Trophoblast cell (in vitro differentiated cells and primary cell): Measurements from ENCODE around the gene FAM227B.

Experiments
- DNase-seq, 2 donors: peaks; one replicate each; pipeline ENCODE4 v3.0.0-alpha.2; 2016
- H2AFZ ChIP-seq: 2 replicates; pipeline ENCODE4 v1.6.1; 2013; ENCODE audit warnings: low read length, moderate library complexity, mild to moderate bottlenecking; ENCODE audit not compliant: insufficient read depth, poor library complexity
- H2AK5ac ChIP-seq: 2 replicates; pipeline ENCODE4 v1.6.1; 2013; ENCODE audit warnings: mild to moderate bottlenecking, low read length
- H2BK120ac ChIP-seq: 2 replicates; pipeline ENCODE4 v1.6.1; 2013; ENCODE audit warnings: low read length, mild to moderate bottlenecking, moderate library complexity; ENCODE audit not compliant: insufficient read depth, poor library complexity
- H2BK12ac ChIP-seq: 2 replicates; pipeline ENCODE4 v1.6.1; 2013; ENCODE audit warnings: mild to moderate bottlenecking, low read length, moderate library complexity
- H2BK5ac ChIP-seq: 2 replicates; pipeline ENCODE4 v1.6.1; 2013; ENCODE audit warnings: low read length, low read depth, moderate library complexity, mild to moderate bottlenecking; ENCODE audit not compliant: poor library complexity
- H3K14ac ChIP-seq: 2 replicates; pipeline ENCODE4 v1.6.1; 2013; ENCODE audit warnings: mild to moderate bottlenecking, low read length
- H3K18ac ChIP-seq: 2 replicates; pipeline ENCODE4 v1.6.1; 2013; ENCODE audit warnings: mild to moderate bottlenecking, low read length
- H3K23ac ChIP-seq: 2 replicates; pipeline ENCODE4 v1.6.1; 2013; ENCODE audit warnings: low read length
- H3K27ac ChIP-seq: 2 replicates; pipeline ENCODE4 v1.5.1; 2013; ENCODE audit warnings: low read depth, mild to moderate bottlenecking, inconsistent platforms, low read length, moderate library complexity
- H3K27me3 ChIP-seq: 2 replicates; pipeline ENCODE4 v1.6.1; 2013; ENCODE audit warnings: inconsistent platforms, mild to moderate bottlenecking, low read length, moderate library complexity; ENCODE audit not compliant: insufficient read depth
- H3K36me3 ChIP-seq, 2 experiments: 1 replicate in 1 of 2; 2 replicates in 1 of 2; pipeline ENCODE4 v1.6.1; 2013; ENCODE audit warnings: low read length in 2 of 2, mild to moderate bottlenecking in 2 of 2, moderate library complexity in 1 of 2; ENCODE audit not compliant: insufficient read depth in 2 of 2, control insufficient read depth in 1 of 2
- H3K4ac ChIP-seq: 2 replicates; pipeline ENCODE4 v1.6.1; 2013; ENCODE audit warnings: low read depth, mild to moderate bottlenecking, low read length, moderate library complexity
- H3K4me1 ChIP-seq, 2 experiments: 1 replicate in 1 of 2; 2 replicates in 1 of 2; pipeline ENCODE4 v1.6.1; 2013; ENCODE audit warnings: low read length in 2 of 2, mild to moderate bottlenecking in 2 of 2, moderate library complexity in 1 of 2; ENCODE audit not compliant: insufficient read depth in 2 of 2, control insufficient read depth in 1 of 2
- H3K4me2 ChIP-seq: 2 replicates; pipeline ENCODE4 v1.6.1; 2013; ENCODE audit warnings: inconsistent platforms, mild to moderate bottlenecking, low read length, moderate library complexity
- H3K4me3 ChIP-seq: 2 replicates; pipeline ENCODE4 v1.5.1; 2013; ENCODE audit warnings: mild to moderate bottlenecking, low read depth, low read length, inconsistent platforms
- H3K79me1 ChIP-seq: one replicate; pipeline ENCODE4 v1.6.1; 2013; ENCODE audit warnings: low read length
- H3K79me2 ChIP-seq: 2 replicates; pipeline ENCODE4 v1.6.1; 2013; ENCODE audit warnings: low read length, mild to moderate bottlenecking; ENCODE audit not compliant: control insufficient read depth, insufficient read depth, poor library complexity
- H3K9ac ChIP-seq: 2 replicates; pipeline ENCODE4 v1.6.1; 2013; ENCODE audit warnings: mild to moderate bottlenecking, low read length
- H3K9me3 ChIP-seq: 2 replicates; pipeline ENCODE4 v1.6.1; 2013; ENCODE audit warnings: low read depth, mild to moderate bottlenecking, control low read depth, inconsistent platforms, low read length; ENCODE audit not compliant: insufficient read depth
- H4K12ac ChIP-seq: 2 replicates; pipeline ENCODE4 v1.6.1; 2013; ENCODE audit warnings: low read depth, mild to moderate bottlenecking, low read length, moderate library complexity
- H4K8ac ChIP-seq: 2 replicates; pipeline ENCODE4 v1.6.1; 2013; ENCODE audit warnings: low read depth, mild to moderate bottlenecking, low read length, moderate library complexity
- H4K91ac ChIP-seq: one replicate; pipeline ENCODE4 v1.6.1; 2013; ENCODE audit warnings: low read depth, mild to moderate bottlenecking, low read length, moderate library complexity
- WGBS: extraction: QIAGEN DNeasy Blood & Tissue Kit; methylation state at CpG from one replicate; pipeline ENCODE4 v1.1.7; 2013; ENCODE audit warnings: missing lambda C conversion rate; ENCODE audit not compliant: insufficient read length, insufficient coverage; ENCODE audit errors: extremely low coverage; 5-methylcytosine and 5-hydroxymethylcytosine counted together

Gene FAM227B

GRCh38 chr15:49439678-49440395 lies 180.8 kb downstream of the FAM227B start:
- no peak overlapping the region for H2AK5ac ChIP-seq
- H3K36me3 ChIP-seq = no peaks in the 10 kb centered on the region
- no peak overlapping the region for H3K14ac ChIP-seq
- H3K79me2 ChIP-seq = no peaks in the 10 kb centered on the region
- H3K4ac ChIP-seq = no peak overlapping the region
- no peaks in the 10 kb centered on the region for H3K9me3 ChIP-seq
- no peak overlapping the region for H2AFZ ChIP-seq
- no peaks in the 10 kb centered on the region for H3K79me1 ChIP-seq
- no peaks in the 10 kb centered on the region for H3K4me1 ChIP-seq
- H2BK120ac ChIP-seq = no peak overlapping the region
- no peak overlapping the region for H3K18ac ChIP-seq
- WGBS = no CpG with 5 or more reads among the region's 5 CpGs
- H3K4me3 ChIP-seq = no peak overlapping the region
- H3K9ac ChIP-seq = no peak overlapping the region
- H3K4me2 ChIP-seq = no peak overlapping the region
- H2BK5ac ChIP-seq = no peak overlapping the region
- DNase-seq = no peak
- no peak overlapping the region for H2BK12ac ChIP-seq
- no peak overlapping the region for H4K12ac ChIP-seq
- H4K91ac ChIP-seq = no peak overlapping the region
- no peak overlapping the region for H4K8ac ChIP-seq
- H3K23ac ChIP-seq = no peak overlapping the region
- H3K27me3 ChIP-seq = no peaks in the 10 kb centered on the region
- no peak overlapping the region for H3K27ac ChIP-seq

- H2BK120ac ChIP-seq = no peak overlapping the region
- WGBS = no CpG with 5 or more reads among the region's 6 CpGs
- H4K91ac ChIP-seq = no peak overlapping the region
- no peak overlapping the region for H3K4me2 ChIP-seq
- no peaks in the 10 kb centered on the region for H3K79me2 ChIP-seq
- no peak overlapping the region for H3K23ac ChIP-seq
- H3K27ac ChIP-seq = no peak overlapping the region
- H3K9ac ChIP-seq = no peak overlapping the region
- H3K4me1 ChIP-seq = no peaks in the 10 kb centered on the region
- H3K79me1 ChIP-seq = no peaks in the 10 kb centered on the region
- DNase-seq = no peak
- no peak overlapping the region for H4K12ac ChIP-seq
- no peak overlapping the region for H2AFZ ChIP-seq
- H3K4ac ChIP-seq = no peak overlapping the region
- H3K18ac ChIP-seq = no peak overlapping the region
- no peak overlapping the region for H4K8ac ChIP-seq
- H3K27me3 ChIP-seq = no peaks in the 10 kb centered on the region
- no peak overlapping the region for H3K14ac ChIP-seq
- H2BK12ac ChIP-seq = no peak overlapping the region
- no peak overlapping the region for H3K4me3 ChIP-seq
- no peaks in the 10 kb centered on the region for H3K9me3 ChIP-seq
- no peaks in the 10 kb centered on the region for H3K36me3 ChIP-seq
- no peak overlapping the region for H2BK5ac ChIP-seq
- H2AK5ac ChIP-seq = no peak overlapping the region
These were observed 181.5 kb downstream of the FAM227B start for GRCh38 chr15:49438962-49439631.

DNA sequence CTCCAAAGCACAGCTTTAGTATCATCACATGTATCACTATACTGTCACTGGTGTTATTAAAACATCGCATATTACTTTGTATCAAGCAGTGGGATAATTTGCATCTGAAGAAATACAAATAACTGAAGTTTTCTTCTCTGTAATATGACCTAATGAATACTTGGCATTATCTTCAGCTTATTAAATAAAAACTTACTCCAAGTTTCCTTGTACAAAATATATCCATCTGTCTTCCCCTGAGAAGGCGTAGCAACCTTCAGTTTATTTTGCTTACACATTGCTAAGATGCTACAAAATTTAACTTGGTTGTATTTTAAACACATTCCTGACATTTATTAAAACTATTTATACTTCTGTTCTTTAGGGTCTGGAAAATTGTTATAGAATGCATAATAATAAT lies 183.9 kb downstream of the FAM227B start:
- H2AK5ac ChIP-seq = no peak overlapping the region
- no CpG with 5 or more reads among the region's 2 CpGs for WGBS
- H3K4me2 ChIP-seq = no peak overlapping the region
- no peak overlapping the region for H3K14ac ChIP-seq
- H3K27me3 ChIP-seq = no peaks in the 10 kb centered on the region
- no peak overlapping the region for H4K12ac ChIP-seq
- no peak overlapping the region for H2AFZ ChIP-seq
- H4K8ac ChIP-seq = no peak overlapping the region
- no peak overlapping the region for H3K27ac ChIP-seq
- H3K23ac ChIP-seq = no peak overlapping the region
- H3K79me1 ChIP-seq = no peaks in the 10 kb centered on the region
- no peak for DNase-seq
- H2BK5ac ChIP-seq = no peak overlapping the region
- H3K4me3 ChIP-seq = no peak overlapping the region
- no peak overlapping the region for H3K18ac ChIP-seq
- no peak overlapping the region for H4K91ac ChIP-seq
- no peaks in the 10 kb centered on the region for H3K79me2 ChIP-seq
- no peak overlapping the region for H3K4ac ChIP-seq
- no peaks in the 10 kb centered on the region for H3K36me3 ChIP-seq
- no peak overlapping the region for H2BK12ac ChIP-seq
- no peak overlapping the region for H3K9ac ChIP-seq
- no peaks in the 10 kb centered on the region for H3K4me1 ChIP-seq
- no peaks in the 10 kb centered on the region for H3K9me3 ChIP-seq
- H2BK120ac ChIP-seq = no peak overlapping the region

- DNase-seq = peak; percentile 61 to 88
- Histone ChIP-seq H2BK12ac (no peak overlapping the region), H2AFZ (no peak overlapping the region), H3K36me3 (no peaks in the 10 kb centered on the region), H2BK120ac (no peak overlapping the region), H3K4ac (no peak overlapping the region), H3K27me3 (no peaks in the 10 kb centered on the region), H3K9ac (no peak overlapping the region), H3K23ac (no peak overlapping the region), H3K4me3 (no peak overlapping the region), H3K79me2 (no peaks in the 10 kb centered on the region), H3K4me1 (no peaks in the 10 kb centered on the region), H4K12ac (no peak overlapping the region), H3K18ac (no peak overlapping the region), H3K79me1 (no peaks in the 10 kb centered on the region), H3K4me2 (no peak overlapping the region), H3K27ac (no peak overlapping the region), H2BK5ac (no peak overlapping the region), H3K14ac (no peak overlapping the region), H4K8ac (no peak overlapping the region), H4K91ac (no peak overlapping the region), H3K9me3 (no peaks in the 10 kb centered on the region), H2AK5ac (no peak overlapping the region)
- WGBS = no CpG with 5 or more reads among the region's 1 CpG
These were observed 185.4 kb downstream of the FAM227B start for GRCh38 chr15:49435174-49435573.
